GF-D8 (cell line): Measurements from ENCODE around the gene NPY.

Experiments
- DNase-seq: peaks from one replicate; lab custom pipeline; 2025; lab: John Stamatoyannopoulos, UW

The NPY gene

GRCh38 chr7:24316340-24316739 lies 32.4 kb downstream of the NPY start:
- no peak for DNase-seq

GRCh38 chr7:24318326-24318725 lies 34.3 kb downstream of the NPY start:
- no peak for DNase-seq

GRCh38 chr7:24319209-24319608 lies 35.2 kb downstream of the NPY start:
- DNase-seq: no peak

GRCh38 chr7:24323961-24324480 lies 40.0 kb downstream of the NPY start:
- DNase-seq: no peak

- DNase-seq: no peak
These were observed 41.7 kb downstream of the NPY start for GRCh38 chr7:24325708-24326107.

- no peak for DNase-seq
These were observed 44.1 kb downstream of the NPY start for GRCh38 chr7:24328050-24328449.

GRCh38 chr7:24328894-24329293 lies 44.9 kb downstream of the NPY start:
- DNase-seq: no peak

GRCh38 chr7:24334012-24334411 lies 50.0 kb downstream of the NPY start:
- no peak for DNase-seq

GRCh38 chr7:24334627-24335026 lies 50.6 kb downstream of the NPY start:
- no peak for DNase-seq

GRCh38 chr7:24336461-24336860 lies 52.5 kb downstream of the NPY start:
- no peak for DNase-seq

- DNase-seq: no peak
These were observed 53.2 kb downstream of the NPY start for GRCh38 chr7:24337180-24337579.

GRCh38 chr7:24339575-24339974 lies 55.6 kb downstream of the NPY start:
- no peak for DNase-seq

- no peak for DNase-seq
These were observed 56.7 kb downstream of the NPY start for GRCh38 chr7:24340727-24341126.
